IMR-90 (cell line): ENCODE results near the gene BLNK. TPM values are rescaled to one million over a fixed set of nuclear protein-coding genes. Genes with fewer than 3 reads are reported as not detected.

Source experiments
- ATAC-seq: fragments of 200-7000 bp; cut with Tn5 transposase; 2 replicates; pipeline ENCODE4 v1.9.1; 2020; ENCODE audit warnings: low read depth, mild to moderate bottlenecking, moderate library complexity
- BruUV-seq: library from RNA; stranded (reverse); fragments of 400-500 nt; replicated peaks from 2 replicates; lab custom pipeline; 2021; lab: Mats Ljungman, UMichigan
- CTCF ChIA-PET: fragments of 300-600 bp; formaldehyde crosslinking; extraction: SDS; loops from one replicate; lab custom pipeline; 2021; ENCODE audit warnings: antibody characterized with exemption; lab: Yijun Ruan, JAX
- POLR2A ChIA-PET: fragments of 300-600 bp; sonication (Branson Sonifier 250); formaldehyde crosslinking; loops from one replicate; lab custom pipeline; 2022; ENCODE audit warnings: antibody characterized with exemption; ENCODE audit not compliant: unreplicated experiment; lab: Charles Lee
- DNase-seq: peaks from one replicate; pipeline ENCODE4 v3.0.0; 2013
- H2AFZ ChIP-seq: replicated peaks from 2 replicates; pipeline ENCODE3; 2013; ENCODE audit warnings: low read length, mild to moderate bottlenecking; ENCODE audit not compliant: poor library complexity
- H2AK5ac ChIP-seq: 2 replicates; pipeline ENCODE4 v1.6.1; 2013; ENCODE audit warnings: low read depth, low read length, inconsistent platforms
- H2AK9ac ChIP-seq: replicated peaks from 2 replicates; pipeline ENCODE3; 2013; ENCODE audit warnings: mild to moderate bottlenecking, low read depth, low read length, moderate library complexity; ENCODE audit not compliant: poor library complexity
- H2BK120ac ChIP-seq: 2 replicates; pipeline ENCODE4 v1.6.1; 2013; ENCODE audit warnings: low read depth, low read length, inconsistent platforms
- H2BK15ac ChIP-seq: 3 replicates; pipeline ENCODE4 v1.6.1; 2013; ENCODE audit warnings: low read depth, low read length, inconsistent platforms
- H2BK20ac ChIP-seq: 2 replicates; pipeline ENCODE4 v1.6.1; 2013; ENCODE audit warnings: low read depth, mild to moderate bottlenecking, inconsistent platforms, low read length, moderate library complexity
- H2BK5ac ChIP-seq: 2 replicates; pipeline ENCODE4 v1.6.1; 2013; ENCODE audit warnings: mild to moderate bottlenecking, low read depth, low read length, inconsistent platforms; ENCODE audit not compliant: poor library complexity, severe bottlenecking
- H3K14ac ChIP-seq: replicated peaks from 2 replicates; pipeline ENCODE4 v1.6.1; 2013; ENCODE audit warnings: low read depth, low read length, inconsistent platforms
- H3K18ac ChIP-seq: 2 replicates; pipeline ENCODE4 v1.6.1; 2013; ENCODE audit warnings: low read depth, low read length, control low read depth
- H3K23ac ChIP-seq: 2 replicates; pipeline ENCODE4 v1.6.1; 2013; ENCODE audit warnings: low read depth, low read length, inconsistent platforms
- H3K27ac ChIP-seq: 2 replicates; pipeline ENCODE4 v1.5.1; 2013; ENCODE audit warnings: mild to moderate bottlenecking, control low read depth, low read length; ENCODE audit not compliant: insufficient read depth
- H3K27me3 ChIP-seq: 2 replicates; pipeline ENCODE4 v1.6.1; 2013; ENCODE audit warnings: low read length; ENCODE audit not compliant: control insufficient read depth, insufficient read depth
- H3K36me3 ChIP-seq: 2 replicates; pipeline ENCODE4 v1.6.1; 2013; ENCODE audit warnings: low read length, mixed read lengths; ENCODE audit not compliant: control insufficient read depth, insufficient read depth
- H3K4ac ChIP-seq: 2 replicates; pipeline ENCODE4 v1.6.1; 2013; ENCODE audit warnings: low read depth, low read length, inconsistent platforms
- H3K4me1 ChIP-seq: 2 replicates; pipeline ENCODE4 v1.6.1; 2013; ENCODE audit warnings: low read length, mixed read lengths; ENCODE audit not compliant: control insufficient read depth, insufficient read depth
- H3K4me2 ChIP-seq: 2 replicates; pipeline ENCODE4 v1.6.1; 2013; ENCODE audit warnings: low read depth, mild to moderate bottlenecking, control low read depth, low read length, moderate library complexity
- H3K4me3 ChIP-seq: 2 replicates; pipeline ENCODE4 v1.5.1; 2013; ENCODE audit warnings: low read depth, mild to moderate bottlenecking, control low read depth, low read length, moderate library complexity; ENCODE audit not compliant: insufficient read depth
- H3K56ac ChIP-seq: 2 replicates; pipeline ENCODE4 v1.6.1; 2013; ENCODE audit warnings: low read length, inconsistent platforms; ENCODE audit not compliant: insufficient read depth; ENCODE audit errors: extremely low read depth
- H3K79me1 ChIP-seq, 2 experiments: 2 replicates each; pipeline ENCODE4 v1.6.1; 2013; ENCODE audit warnings: low read length in 2 of 2, inconsistent platforms in 1 of 2, low read depth in 1 of 2
- H3K9ac ChIP-seq: 2 replicates; pipeline ENCODE4 v1.6.1; 2013; ENCODE audit warnings: low read depth, low read length, control low read depth
- H3K9me1 ChIP-seq: 2 replicates; pipeline ENCODE4 v1.6.1; 2013; ENCODE audit warnings: low read length, inconsistent platforms; ENCODE audit not compliant: insufficient read depth
- H3K9me3 ChIP-seq: 2 replicates; pipeline ENCODE4 v1.6.1; 2013; ENCODE audit warnings: low read length; ENCODE audit not compliant: control insufficient read depth, insufficient read depth
- H4K20me1 ChIP-seq: 2 replicates; pipeline ENCODE4 v1.6.1; 2013; ENCODE audit warnings: low read length, inconsistent platforms; ENCODE audit not compliant: insufficient read depth
- H4K5ac ChIP-seq: 2 replicates; pipeline ENCODE4 v1.6.1; 2013; ENCODE audit warnings: mild to moderate bottlenecking, low read depth, low read length, control low read depth
- H4K8ac ChIP-seq, 2 experiments: 2 replicates each; pipeline ENCODE4 v1.6.1; 2013; ENCODE audit warnings: low read depth in 2 of 2, low read length in 2 of 2, control low read depth in 1 of 2, inconsistent platforms in 1 of 2
- H4K91ac ChIP-seq: 2 replicates; pipeline ENCODE4 v1.6.1; 2013; ENCODE audit warnings: low read depth, low read length, inconsistent platforms; ENCODE audit not compliant: insufficient read depth
- MAFK ChIP-seq: IDR thresholded peaks from 2 replicates; pipeline ENCODE4 v1.6.1; 2012; ENCODE audit warnings: low read depth, low read length, improper control_type of control experiment
- NFE2L2 ChIP-seq: fragments of 150-350 bp; IDR thresholded peaks from 2 replicates; pipeline ENCODE4 v1.6.1; 2016; ENCODE audit warnings: low read depth, mild to moderate bottlenecking, low read length
- RFX5 ChIP-seq: IDR thresholded peaks from 2 replicates; pipeline ENCODE4 v1.8.0; 2012; ENCODE audit warnings: low read depth, mild to moderate bottlenecking, low read length, moderate library complexity
- WGBS, 2 experiments: methylation state at CpG; one replicate each; pipeline versions ENCODE4 v1.1.5 to v1.1.7; 2013; ENCODE audit warnings: missing lambda C conversion rate in 2 of 2; ENCODE audit not compliant: insufficient read length in 1 of 2; ENCODE audit errors: extremely low coverage in 2 of 2; 5-methylcytosine and 5-hydroxymethylcytosine counted together
- dilution Hi-C: fragments of 300-500 bp; cut with HindIII; formaldehyde crosslinking; loops from one replicate; pipeline ENCODE4 v1.14.3; 2018; ENCODE audit warnings: low sequenced_read_pairs; ENCODE audit not compliant: unreplicated experiment
- in situ Hi-C: fragments of 300-500 bp; cut with MboI; formaldehyde crosslinking; loops from 3 replicates; pipeline ENCODE4 v1.14.3; 2019; ENCODE audit warnings: low sequenced_read_pairs, inconsistent platforms, mixed read lengths
- intact Hi-C: fragments of 100-400 bp; cut with micrococcal nuclease; formaldehyde crosslinking; loops from 2 replicates; pipeline ENCODE4 v1.10.0; 2022
- polyA plus RNA-seq, 3 experiments: library from polyadenylated mRNA; depleted of rRNA; stranded (reverse); fragments of >200 nt; gene quantifications; 2 replicates each; pipeline ENCODE4 v1.2.3, GENCODE V29; 2012; ENCODE audit warnings: low replicate concordance in 1 of 3
- total RNA-seq: library from RNA; depleted of rRNA; stranded (reverse); fragments of >200 nt; gene quantifications from 2 replicates; pipeline ENCODE4 v1.2.3, GENCODE V29; 2012
- TF ChIP-seq, protein P1 (sequence below): conservative IDR thresholded peaks from 2 replicates; pipeline ENCODE4 v1.5.1; 2012; ENCODE audit warnings: mild to moderate bottlenecking, low read depth, low read length, improper control_type of control experiment
- TF ChIP-seq, protein P2 (sequence below): fragments of 150-350 bp; IDR thresholded peaks from 2 replicates; pipeline ENCODE4 v1.6.1; 2017; ENCODE audit warnings: mild to moderate bottlenecking, antibody characterized with exemption, low read length, low read depth

Gene BLNK
- total and polyA plus RNA-seq, 2 of the 4 experiments (the other 2 are of a cell fraction): not detected

DNA sequence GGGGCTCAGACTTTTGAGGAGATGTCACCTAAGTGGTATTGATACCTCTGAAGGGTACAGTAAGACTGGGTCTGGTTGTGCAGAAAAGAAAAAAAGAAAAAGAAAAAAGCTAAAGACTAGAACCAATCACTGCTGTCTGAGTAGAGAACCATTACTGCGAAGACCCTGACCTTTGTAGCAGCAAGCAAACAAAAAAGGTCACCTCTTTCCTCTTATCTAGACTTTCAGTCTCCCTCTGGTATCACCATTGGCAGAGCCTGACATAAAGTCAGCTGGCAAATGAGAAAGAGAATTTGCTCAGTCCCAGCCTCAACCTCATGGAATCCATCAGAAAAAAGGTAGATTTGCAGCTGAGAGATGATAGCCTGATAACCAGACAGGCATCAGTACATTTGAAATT lies 30.2 kb upstream of the BLNK start:
- no CpG with 5 or more reads among the region's 1 CpG for WGBS, 2 experiments
- Histone ChIP-seq H2AK9ac (no peak overlapping the region), H3K79me1 (no peaks in the 10 kb centered on the region), H4K91ac (no peak overlapping the region), H2AK5ac (no peak overlapping the region), H3K4me2 (no peak overlapping the region), H3K27me3 (peaks cover 7% of the 10 kb centered on the region), H3K9ac (no peak overlapping the region), H3K9me3 (no peaks in the 10 kb centered on the region), H3K4me3 (no peak overlapping the region), H3K18ac (no peak overlapping the region), H3K4me1 (no peaks in the 10 kb centered on the region), H3K56ac (no peak overlapping the region), H2BK5ac (no peak overlapping the region), H2BK20ac (no peak overlapping the region), H3K23ac (no peak overlapping the region), H3K36me3 (no peaks in the 10 kb centered on the region), H2AFZ (no peak overlapping the region), H2BK15ac (no peak overlapping the region), H2BK120ac (no peak overlapping the region), H3K4ac (no peak overlapping the region), H3K14ac (no peak overlapping the region), H4K8ac (no peak overlapping the region), H3K9me1 (no peaks in the 10 kb centered on the region), H3K27ac (no peak overlapping the region), H4K20me1 (no peaks in the 10 kb centered on the region), H4K5ac (no peak overlapping the region)
- DNase-seq (no peak), ATAC-seq (no peak)
- ChIA-PET POLR2A (no interaction called here), CTCF (no interaction called here)
- TF ChIP-seq MAFK (no peak), RFX5 (no peak), NFE2L2 (no peak)
- TF ChIP-seq, protein P1, sequence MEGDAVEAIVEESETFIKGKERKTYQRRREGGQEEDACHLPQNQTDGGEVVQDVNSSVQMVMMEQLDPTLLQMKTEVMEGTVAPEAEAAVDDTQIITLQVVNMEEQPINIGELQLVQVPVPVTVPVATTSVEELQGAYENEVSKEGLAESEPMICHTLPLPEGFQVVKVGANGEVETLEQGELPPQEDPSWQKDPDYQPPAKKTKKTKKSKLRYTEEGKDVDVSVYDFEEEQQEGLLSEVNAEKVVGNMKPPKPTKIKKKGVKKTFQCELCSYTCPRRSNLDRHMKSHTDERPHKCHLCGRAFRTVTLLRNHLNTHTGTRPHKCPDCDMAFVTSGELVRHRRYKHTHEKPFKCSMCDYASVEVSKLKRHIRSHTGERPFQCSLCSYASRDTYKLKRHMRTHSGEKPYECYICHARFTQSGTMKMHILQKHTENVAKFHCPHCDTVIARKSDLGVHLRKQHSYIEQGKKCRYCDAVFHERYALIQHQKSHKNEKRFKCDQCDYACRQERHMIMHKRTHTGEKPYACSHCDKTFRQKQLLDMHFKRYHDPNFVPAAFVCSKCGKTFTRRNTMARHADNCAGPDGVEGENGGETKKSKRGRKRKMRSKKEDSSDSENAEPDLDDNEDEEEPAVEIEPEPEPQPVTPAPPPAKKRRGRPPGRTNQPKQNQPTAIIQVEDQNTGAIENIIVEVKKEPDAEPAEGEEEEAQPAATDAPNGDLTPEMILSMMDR: no peak
- TF ChIP-seq, protein P2, sequence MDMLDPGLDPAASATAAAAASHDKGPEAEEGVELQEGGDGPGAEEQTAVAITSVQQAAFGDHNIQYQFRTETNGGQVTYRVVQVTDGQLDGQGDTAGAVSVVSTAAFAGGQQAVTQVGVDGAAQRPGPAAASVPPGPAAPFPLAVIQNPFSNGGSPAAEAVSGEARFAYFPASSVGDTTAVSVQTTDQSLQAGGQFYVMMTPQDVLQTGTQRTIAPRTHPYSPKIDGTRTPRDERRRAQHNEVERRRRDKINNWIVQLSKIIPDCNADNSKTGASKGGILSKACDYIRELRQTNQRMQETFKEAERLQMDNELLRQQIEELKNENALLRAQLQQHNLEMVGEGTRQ: no peak
- no TSS peak for BruUV-seq
- in situ Hi-C loops (no loop called here), intact Hi-C loops (no loop called here), dilution Hi-C loops (no loop called here)
